ACC112 (cell line): ENCODE data around the gene PIRT.

Experiments used
- H2AFZ ChIP-seq: fragments of 200-600 bp; sonication (generic); one replicate; pipeline ENCODE4 v1.6.0; 2017; ENCODE audit warnings: antibody characterized with exemption, low read length; ENCODE audit not compliant: unreplicated experiment
- H3K27ac ChIP-seq: fragments of 200-600 bp; sonication (generic); 2 replicates; pipeline ENCODE4 v1.5.1; 2014; ENCODE audit warnings: low read depth, mild to moderate bottlenecking, antibody characterized with exemption, low read length, moderate library complexity
- H3K27me3 ChIP-seq: fragments of 200-600 bp; sonication (generic); 2 replicates; pipeline ENCODE4 v1.6.1; 2014; ENCODE audit warnings: mild to moderate bottlenecking, antibody characterized with exemption, low read length, moderate library complexity, mixed read lengths; ENCODE audit not compliant: insufficient read depth
- H3K36me3 ChIP-seq: fragments of 200-600 bp; sonication (generic); 2 replicates; pipeline ENCODE4 v1.6.1; 2016; ENCODE audit warnings: mild to moderate bottlenecking, antibody characterized with exemption, low read length, moderate library complexity, mixed read lengths; ENCODE audit not compliant: insufficient read depth
- H3K4me1 ChIP-seq: fragments of 200-600 bp; sonication (generic); one replicate; pipeline ENCODE4 v1.6.1; 2016; ENCODE audit warnings: low read length, mixed read lengths; ENCODE audit not compliant: insufficient read depth, unreplicated experiment, control insufficient read depth
- H3K4me3 ChIP-seq: fragments of 200-600 bp; sonication (generic); 2 replicates; pipeline ENCODE4 v1.5.1; 2014; ENCODE audit warnings: mild to moderate bottlenecking, low read depth, low read length
- H3K79me2 ChIP-seq: fragments of 200-600 bp; sonication (generic); one replicate; pipeline ENCODE4 v1.6.0; 2016; ENCODE audit warnings: low read length; ENCODE audit not compliant: control insufficient read depth, unreplicated experiment, insufficient read depth

PIRT gene

GRCh38 chr17:10802496-10803284 is 35.2 kb downstream of the PIRT start:
- Histone ChIP-seq H3K4me1 (no peaks in the 10 kb centered on the region), H3K36me3 (no peaks in the 10 kb centered on the region), H3K27me3 (no peaks in the 10 kb centered on the region), H3K4me3 (no peak overlapping the region), H2AFZ (no peak overlapping the region), H3K79me2 (no peaks in the 10 kb centered on the region), H3K27ac (no peak overlapping the region)

DNA sequence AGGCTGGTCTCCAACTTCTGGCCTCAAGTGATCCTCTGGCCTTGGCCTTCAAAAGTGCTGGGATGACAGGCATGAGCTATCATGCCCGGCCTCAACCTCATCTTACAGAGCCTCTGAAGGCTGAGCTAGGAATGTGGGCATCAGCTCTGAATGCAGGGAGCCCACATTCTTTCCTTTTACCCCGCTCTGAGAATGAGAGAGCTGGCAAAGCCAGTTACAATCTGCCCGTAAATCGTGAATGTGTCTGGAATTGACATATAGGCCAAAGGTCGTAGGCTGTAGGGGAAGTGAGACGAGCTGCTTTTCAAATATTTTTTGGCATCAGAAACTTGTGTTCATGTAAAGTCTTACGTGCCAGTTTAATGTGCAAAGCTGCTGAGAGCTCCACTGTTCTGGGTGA is 38.5 kb downstream of the PIRT start:
- Histone ChIP-seq H2AFZ (no peak overlapping the region), H3K79me2 (no peaks in the 10 kb centered on the region), H3K4me1 (no peaks in the 10 kb centered on the region), H3K4me3 (no peak overlapping the region), H3K27ac (no peak overlapping the region), H3K36me3 (no peaks in the 10 kb centered on the region), H3K27me3 (0 out of 2 replicates have a peak, but pooled peaks cover 2% of the 10 kb centered on the region)

DNA sequence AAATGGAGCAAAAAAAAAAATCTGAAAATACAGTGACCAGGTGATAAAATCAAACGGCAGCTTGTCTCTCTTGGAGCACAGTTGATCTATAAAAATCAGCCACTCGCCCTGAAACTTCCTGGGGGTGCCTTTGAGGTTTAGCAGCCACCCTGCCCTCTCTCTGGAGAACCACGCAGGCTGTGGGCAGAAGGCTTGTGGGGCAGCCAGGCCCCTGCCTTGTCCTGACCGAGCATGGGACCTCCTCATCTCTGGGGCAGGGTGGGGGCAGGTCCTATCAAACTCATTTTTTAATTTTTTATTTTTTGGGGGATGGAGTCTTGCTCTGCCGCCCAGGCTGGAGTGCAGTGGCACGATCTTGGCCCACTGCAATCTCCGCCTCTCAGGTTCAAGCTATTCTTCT is 39.0 kb downstream of the PIRT start:
- Histone ChIP-seq H2AFZ (no peak overlapping the region), H3K36me3 (no peaks in the 10 kb centered on the region), H3K79me2 (no peaks in the 10 kb centered on the region), H3K4me1 (no peaks in the 10 kb centered on the region), H3K27ac (no peak overlapping the region), H3K4me3 (no peak overlapping the region), H3K27me3 (0 out of 2 replicates have a peak, but pooled peaks cover 2% of the 10 kb centered on the region)

DNA sequence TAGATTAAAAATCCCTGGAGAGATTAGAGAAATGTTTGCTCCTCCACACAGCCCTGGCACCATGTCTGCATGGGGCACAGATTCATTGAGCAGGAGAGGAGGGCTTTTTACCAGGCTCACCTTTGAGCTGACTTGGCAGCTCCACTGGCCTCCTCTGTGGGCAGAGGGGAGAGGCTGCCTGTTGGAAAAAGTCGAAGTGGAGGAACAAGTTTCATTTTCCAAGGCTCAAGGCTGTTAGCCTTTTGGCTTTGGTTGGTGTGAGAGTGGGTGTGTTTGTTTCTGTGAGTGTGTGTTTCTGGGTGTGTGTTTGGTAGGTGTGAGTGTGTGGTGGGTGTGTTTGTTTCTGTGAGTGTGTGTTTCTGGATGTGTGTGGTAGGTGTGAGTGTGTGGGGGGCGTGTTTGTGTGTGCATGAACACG is 39.5 kb downstream of the PIRT start:
- no peak overlapping the region for H3K4me3 ChIP-seq

GRCh38 chr17:10797476-10798328 is 40.2 kb downstream of the PIRT start:
- Histone ChIP-seq H3K36me3 (no peaks in the 10 kb centered on the region), H2AFZ (no peak overlapping the region), H3K27ac (no peak overlapping the region), H3K4me3 (no peak overlapping the region), H3K27me3 (0 out of 2 replicates have a peak, but pooled peaks cover 2% of the 10 kb centered on the region), H3K4me1 (no peaks in the 10 kb centered on the region), H3K79me2 (no peaks in the 10 kb centered on the region)

More for the DNA sequence above, 39.5 kb downstream of the PIRT start:
- H3K27me3 ChIP-seq = 0 out of 2 replicates have a peak, but pooled peaks cover 2% of the 10 kb centered on the region
- H2AFZ ChIP-seq = no peak overlapping the region
- H3K27ac ChIP-seq = no peak overlapping the region
- no peaks in the 10 kb centered on the region for H3K79me2 ChIP-seq
- H3K36me3 ChIP-seq = no peaks in the 10 kb centered on the region
- no peaks in the 10 kb centered on the region for H3K4me1 ChIP-seq

GRCh38 chr17:10793816-10794215 is 44.1 kb downstream of the PIRT start:
- Histone ChIP-seq H3K27me3 (0 out of 2 replicates have a peak, but pooled peaks cover 2% of the 10 kb centered on the region), H3K79me2 (no peaks in the 10 kb centered on the region), H3K4me3 (no peak overlapping the region), H2AFZ (no peak overlapping the region), H3K4me1 (no peaks in the 10 kb centered on the region), H3K36me3 (no peaks in the 10 kb centered on the region), H3K27ac (no peak overlapping the region)

DNA sequence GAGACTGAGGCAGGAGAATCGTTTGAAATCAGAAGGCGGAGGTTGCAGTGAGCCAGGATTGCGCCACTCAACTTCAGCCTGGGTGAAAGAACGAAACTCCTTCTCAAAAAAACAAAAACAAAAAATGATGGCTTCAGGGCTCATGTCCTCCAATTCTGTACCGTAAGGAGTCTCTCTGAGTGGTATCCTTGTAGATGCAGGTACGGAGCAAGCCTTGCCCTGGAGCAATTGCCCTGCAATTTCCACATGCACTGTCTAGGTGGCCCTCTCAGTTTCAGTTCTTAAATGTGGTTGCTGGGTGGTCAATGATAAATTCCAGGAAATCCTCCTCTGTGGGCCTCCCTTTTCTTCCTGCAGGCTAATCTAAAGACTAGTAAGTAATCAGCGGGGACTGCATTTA is 44.6 kb downstream of the PIRT start:
- Histone ChIP-seq H3K36me3 (no peaks in the 10 kb centered on the region), H2AFZ (no peak overlapping the region), H3K4me3 (no peak overlapping the region), H3K27ac (no peak overlapping the region), H3K27me3 (0 out of 2 replicates have a peak, but pooled peaks cover 2% of the 10 kb centered on the region), H3K4me1 (no peaks in the 10 kb centered on the region), H3K79me2 (no peaks in the 10 kb centered on the region)

DNA sequence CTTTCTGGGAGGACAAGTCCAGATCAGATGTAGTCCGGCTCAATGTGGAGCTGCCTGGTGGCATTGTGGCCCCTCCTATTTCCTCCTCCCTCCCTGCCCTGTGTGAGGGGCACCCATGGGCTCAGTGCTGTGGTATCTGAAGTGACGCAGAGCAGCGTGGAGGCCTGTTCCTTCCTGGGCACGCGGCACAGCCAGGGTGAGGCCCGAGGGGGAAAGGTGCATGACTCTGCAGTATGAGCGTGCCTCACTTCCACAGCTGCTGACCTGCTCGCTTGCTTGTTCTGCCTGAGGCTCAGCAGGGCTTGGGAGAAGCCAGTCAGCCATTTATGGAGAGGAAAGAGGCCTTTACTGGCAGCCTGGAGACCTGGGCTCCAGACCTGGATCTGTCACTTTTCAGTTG is 45.7 kb downstream of the PIRT start:
- H3K4me1 ChIP-seq = no peaks in the 10 kb centered on the region
- 0 out of 2 replicates have a peak, but pooled peaks cover 2% of the 10 kb centered on the region for H3K27me3 ChIP-seq

DNA sequence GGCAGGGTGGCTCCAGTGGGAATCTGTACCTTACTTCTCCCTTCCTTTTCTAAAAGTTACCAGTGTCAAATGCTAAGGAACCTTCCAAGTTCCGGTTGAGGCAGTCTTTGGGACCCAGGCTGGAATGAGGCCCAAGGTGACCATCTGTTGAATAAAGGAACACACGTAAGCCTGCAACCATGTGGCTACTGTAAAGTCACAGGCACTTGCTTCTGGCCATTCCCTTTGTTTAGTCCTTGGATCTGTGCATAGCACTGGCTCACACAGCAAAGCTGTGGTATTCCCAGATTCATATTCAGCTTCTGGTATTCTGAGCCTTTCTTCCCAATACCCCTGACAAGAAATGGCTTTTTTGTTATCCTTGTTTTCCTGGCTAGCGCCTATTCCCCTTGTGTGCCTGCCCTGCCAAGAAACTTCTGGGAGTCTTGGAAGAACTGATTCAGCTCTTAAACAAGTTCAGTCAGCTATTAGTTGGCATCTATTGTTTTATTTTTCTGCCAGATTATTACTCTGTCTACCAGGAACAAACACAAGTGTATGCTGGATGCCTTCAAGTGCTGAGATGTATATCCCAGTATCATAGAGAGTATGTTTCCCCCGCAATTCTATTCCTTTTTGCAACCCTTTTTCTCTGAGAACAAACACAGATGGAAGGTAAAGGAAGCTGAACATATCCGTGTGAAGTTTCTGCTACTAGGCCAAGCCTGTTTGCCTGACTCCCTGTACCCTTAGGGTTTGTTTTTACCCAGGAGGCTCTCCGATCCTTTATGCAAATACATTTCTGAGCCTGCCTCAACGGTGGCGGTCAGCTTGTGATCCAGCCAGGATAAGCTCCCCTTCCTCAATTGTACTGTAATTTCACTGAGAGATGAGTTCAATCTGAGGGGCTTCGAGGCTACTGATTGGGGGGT is 47.1 kb downstream of the PIRT start:
- Histone ChIP-seq H3K4me3 (no peak overlapping the region), H2AFZ (no peak overlapping the region), H3K27ac (no peak overlapping the region), H3K27me3 (0 out of 2 replicates have a peak, but pooled peaks cover 2% of the 10 kb centered on the region), H3K4me1 (no peaks in the 10 kb centered on the region), H3K79me2 (no peaks in the 10 kb centered on the region), H3K36me3 (no peaks in the 10 kb centered on the region)

More for the DNA sequence above, 45.7 kb downstream of the PIRT start:
- H3K27ac ChIP-seq = no peak overlapping the region
- H3K79me2 ChIP-seq = no peaks in the 10 kb centered on the region
- no peak overlapping the region for H2AFZ ChIP-seq
- no peak overlapping the region for H3K4me3 ChIP-seq
- H3K36me3 ChIP-seq = no peaks in the 10 kb centered on the region

GRCh38 chr17:10789694-10790271 is 48.1 kb downstream of the PIRT start:
- H3K4me3 ChIP-seq = no peak overlapping the region
- H3K27ac ChIP-seq = no peak overlapping the region
- 0 out of 2 replicates have a peak, but pooled peaks cover 2% of the 10 kb centered on the region for H3K27me3 ChIP-seq
- H3K36me3 ChIP-seq = no peaks in the 10 kb centered on the region
- no peaks in the 10 kb centered on the region for H3K4me1 ChIP-seq
- H2AFZ ChIP-seq = no peak overlapping the region
- no peaks in the 10 kb centered on the region for H3K79me2 ChIP-seq
